SU-DHL-6 (cell line): Measurements from ENCODE around the gene TMEM120B.

Experiments used
- EZH2phosphoT487 ChIP-seq: fragments of 200-600 bp; sonication (generic), shearing (Covaris generic); conservative IDR thresholded peaks from 2 replicates; pipeline ENCODE4 v1.6.1; 2018; ENCODE audit warnings: mild to moderate bottlenecking, antibody characterized with exemption, low read length, moderate library complexity, mixed read lengths
- TF ChIP-seq, protein P1 (sequence below): fragments of 200-600 bp; sonication (generic); IDR thresholded peaks from one replicate; pipeline ENCODE4 v1.5.1; 2017; ENCODE audit warnings: antibody characterized with exemption, mild to moderate bottlenecking, low read length, moderate library complexity; ENCODE audit not compliant: insufficient read depth, poor library complexity, severe bottlenecking

DNA sequence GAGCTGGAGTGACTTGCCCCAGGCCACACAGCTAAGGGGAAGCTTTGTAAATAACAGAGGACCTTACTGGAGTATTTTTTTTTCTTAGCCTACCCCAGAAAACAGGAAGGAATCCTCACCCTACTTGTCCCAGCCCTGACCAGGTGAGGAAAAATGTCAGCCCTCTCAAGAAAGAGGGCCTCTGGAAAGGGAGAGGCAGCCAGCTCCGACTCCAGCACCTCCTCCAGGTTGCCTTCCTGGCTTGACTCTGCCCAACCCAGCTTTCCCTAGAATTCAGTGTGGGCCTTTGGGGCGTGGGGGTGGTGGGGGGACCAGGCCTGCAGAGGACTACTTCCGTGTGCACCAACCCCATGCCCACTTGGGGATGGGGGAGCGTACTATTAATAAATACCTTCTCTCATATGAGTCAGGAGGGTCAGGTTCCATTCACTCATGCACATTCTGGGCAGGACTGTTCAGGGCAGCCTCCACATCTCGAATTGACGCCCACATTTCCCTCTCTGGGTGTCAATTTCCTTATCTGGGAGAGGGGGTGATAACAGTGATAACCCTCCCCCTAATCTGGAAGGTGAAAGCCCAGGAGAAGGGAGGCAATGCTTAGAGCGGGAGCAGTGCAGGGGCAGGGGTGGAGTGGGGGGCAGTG is 75.7 kb downstream of the TMEM120B start:
- TF ChIP-seq, protein P1, sequence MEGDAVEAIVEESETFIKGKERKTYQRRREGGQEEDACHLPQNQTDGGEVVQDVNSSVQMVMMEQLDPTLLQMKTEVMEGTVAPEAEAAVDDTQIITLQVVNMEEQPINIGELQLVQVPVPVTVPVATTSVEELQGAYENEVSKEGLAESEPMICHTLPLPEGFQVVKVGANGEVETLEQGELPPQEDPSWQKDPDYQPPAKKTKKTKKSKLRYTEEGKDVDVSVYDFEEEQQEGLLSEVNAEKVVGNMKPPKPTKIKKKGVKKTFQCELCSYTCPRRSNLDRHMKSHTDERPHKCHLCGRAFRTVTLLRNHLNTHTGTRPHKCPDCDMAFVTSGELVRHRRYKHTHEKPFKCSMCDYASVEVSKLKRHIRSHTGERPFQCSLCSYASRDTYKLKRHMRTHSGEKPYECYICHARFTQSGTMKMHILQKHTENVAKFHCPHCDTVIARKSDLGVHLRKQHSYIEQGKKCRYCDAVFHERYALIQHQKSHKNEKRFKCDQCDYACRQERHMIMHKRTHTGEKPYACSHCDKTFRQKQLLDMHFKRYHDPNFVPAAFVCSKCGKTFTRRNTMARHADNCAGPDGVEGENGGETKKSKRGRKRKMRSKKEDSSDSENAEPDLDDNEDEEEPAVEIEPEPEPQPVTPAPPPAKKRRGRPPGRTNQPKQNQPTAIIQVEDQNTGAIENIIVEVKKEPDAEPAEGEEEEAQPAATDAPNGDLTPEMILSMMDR: no peak
- no peak for TF ChIP-seq EZH2phosphoT487
